H9 (cell line): ENCODE data around the gene FFAR1. TPM values are rescaled to one million over a fixed set of nuclear protein-coding genes. Genes with fewer than 3 reads are reported as not detected.

Source experiments
- DNase-seq: peaks from one replicate; pipeline ENCODE4 v3.0.0-alpha.2; 2017
- H2AFZ ChIP-seq: one replicate; pipeline ENCODE4 v1.6.1; 2013; ENCODE audit warnings: mild to moderate bottlenecking, low read length, control low read depth, moderate library complexity
- H2AK5ac ChIP-seq: 2 replicates; pipeline ENCODE4 v1.6.1; 2013; ENCODE audit warnings: low read length, control low read depth, mixed read lengths; ENCODE audit not compliant: insufficient read length
- H2BK120ac ChIP-seq: one replicate; pipeline ENCODE4 v1.6.1; 2013; ENCODE audit warnings: low read depth, mild to moderate bottlenecking, low read length, control low read depth, inconsistent platforms; ENCODE audit not compliant: poor library complexity, severe bottlenecking
- H2BK12ac ChIP-seq: 2 replicates; pipeline ENCODE4 v1.6.1; 2013; ENCODE audit warnings: low read length, control low read depth, mixed read lengths, low read depth; ENCODE audit not compliant: insufficient read length
- H2BK15ac ChIP-seq: 2 replicates; pipeline ENCODE4 v1.6.1; 2013; ENCODE audit warnings: low read depth, low read length, control low read depth
- H2BK20ac ChIP-seq: one replicate; pipeline ENCODE4 v1.6.1; 2013; ENCODE audit warnings: low read depth, mild to moderate bottlenecking, low read length, control low read depth, inconsistent platforms; ENCODE audit not compliant: poor library complexity, severe bottlenecking
- H2BK5ac ChIP-seq: 2 replicates; pipeline ENCODE4 v1.6.1; 2013; ENCODE audit warnings: low read length, control low read depth, mixed read lengths; ENCODE audit not compliant: insufficient read length
- H3K14ac ChIP-seq: 2 replicates; pipeline ENCODE4 v1.6.1; 2013; ENCODE audit warnings: low read length, control low read depth; ENCODE audit not compliant: insufficient read depth
- H3K18ac ChIP-seq: 2 replicates; pipeline ENCODE4 v1.6.1; 2013; ENCODE audit warnings: low read depth, mild to moderate bottlenecking, mixed read lengths, low read length, control low read depth; ENCODE audit not compliant: insufficient read length
- H3K23ac ChIP-seq: 2 replicates; pipeline ENCODE4 v1.6.1; 2013; ENCODE audit warnings: low read length, control low read depth, mixed read lengths, low read depth; ENCODE audit not compliant: insufficient read length
- H3K23me2 ChIP-seq: 2 replicates; pipeline ENCODE4 v1.6.1; 2013; ENCODE audit warnings: low read depth, mild to moderate bottlenecking, mixed read lengths, low read length, control low read depth; ENCODE audit not compliant: insufficient read length, poor library complexity, severe bottlenecking
- H3K27ac ChIP-seq: 2 replicates; pipeline ENCODE4 v1.5.1; 2013; ENCODE audit warnings: low read length, control low read depth, mixed read lengths, low read depth; ENCODE audit not compliant: insufficient read length
- H3K27me3 ChIP-seq: 2 replicates; pipeline ENCODE4 v1.6.1; 2013; ENCODE audit warnings: low read length, control low read depth, inconsistent platforms; ENCODE audit not compliant: insufficient read depth
- H3K4ac ChIP-seq: 2 replicates; pipeline ENCODE4 v1.6.1; 2013; ENCODE audit warnings: low read depth, mild to moderate bottlenecking, control low read depth, inconsistent platforms, low read length, moderate library complexity
- H3K4me1 ChIP-seq: 2 replicates; pipeline ENCODE4 v1.6.1; 2013; ENCODE audit warnings: low read length, control low read depth, inconsistent platforms; ENCODE audit not compliant: insufficient read depth
- H3K4me2 ChIP-seq: 2 replicates; pipeline ENCODE4 v1.6.1; 2013; ENCODE audit warnings: low read length, control low read depth, mixed read lengths; ENCODE audit not compliant: insufficient read length, insufficient read depth
- H3K56ac ChIP-seq: 2 replicates; pipeline ENCODE4 v1.6.1; 2013; ENCODE audit warnings: low read depth, mild to moderate bottlenecking, mixed read lengths, low read length, control low read depth; ENCODE audit not compliant: insufficient read length
- H3K79me1 ChIP-seq: 2 replicates; pipeline ENCODE4 v1.6.1; 2013; ENCODE audit warnings: low read depth, mild to moderate bottlenecking, moderate library complexity, low read length, control low read depth, inconsistent platforms; ENCODE audit not compliant: insufficient read depth, poor library complexity, severe bottlenecking
- H3K79me2 ChIP-seq: 2 replicates; pipeline ENCODE4 v1.6.1; 2013; ENCODE audit warnings: low read length, control low read depth, inconsistent platforms; ENCODE audit not compliant: insufficient read depth
- H3K9ac ChIP-seq: 2 replicates; pipeline ENCODE4 v1.6.1; 2013; ENCODE audit warnings: low read length, control low read depth, mixed read lengths; ENCODE audit not compliant: insufficient read length; ENCODE audit errors: extremely low read depth
- H3K9me3 ChIP-seq: one replicate; pipeline ENCODE4 v1.6.1; 2013; ENCODE audit warnings: low read depth, low read length, inconsistent platforms; ENCODE audit not compliant: control insufficient read depth
- H3T11ph ChIP-seq: one replicate; pipeline ENCODE4 v1.6.1; 2013; ENCODE audit warnings: mild to moderate bottlenecking, low read length, control low read depth, inconsistent platforms
- H4K20me1 ChIP-seq: one replicate; pipeline ENCODE4 v1.6.1; 2013; ENCODE audit not compliant: control insufficient read depth, insufficient read length, insufficient read depth
- H4K5ac ChIP-seq: 2 replicates; pipeline ENCODE4 v1.6.1; 2013; ENCODE audit warnings: low read depth, mild to moderate bottlenecking, mixed read lengths, low read length, control low read depth; ENCODE audit not compliant: insufficient read length
- H4K8ac ChIP-seq: replicated peaks from 2 replicates; pipeline ENCODE4 v1.6.1; 2013; ENCODE audit warnings: low read length, control low read depth, mixed read lengths, low read depth; ENCODE audit not compliant: insufficient read length
- H4K91ac ChIP-seq: 2 replicates; pipeline ENCODE4 v1.6.1; 2013; ENCODE audit warnings: low read depth, mild to moderate bottlenecking, moderate library complexity, mixed read lengths, low read length, control low read depth; ENCODE audit not compliant: insufficient read length
- H3K27ac Mint-ChIP-seq, 3 experiments: 2 replicates in 2 of 3; 3 replicates in 1 of 3; pipeline ENCODE4 v1.8.0; 2020 to 2021; ENCODE audit warnings: mixed read lengths in 3 of 3, mild to moderate bottlenecking in 1 of 3, moderate library complexity in 1 of 3
- H3K27me3 Mint-ChIP-seq: 2 replicates; pipeline ENCODE4 v1.8.0; 2021; ENCODE audit warnings: low read depth, mild to moderate bottlenecking, moderate library complexity, mixed read lengths
- H3K36me3 Mint-ChIP-seq, 3 experiments: 2 replicates in 2 of 3; 3 replicates in 1 of 3; pipeline ENCODE4 v1.8.0; 2020 to 2021; ENCODE audit warnings: low read depth in 3 of 3, mixed read lengths in 3 of 3; ENCODE audit not compliant: insufficient read depth in 1 of 3
- H3K4me1 Mint-ChIP-seq, 2 experiments: 2 replicates each; pipeline ENCODE4 v1.8.0; 2020; ENCODE audit warnings: mixed read lengths in 2 of 2
- H3K4me3 Mint-ChIP-seq, 2 experiments: 2 replicates in 1 of 2; 3 replicates in 1 of 2; pipeline ENCODE4 v1.8.0; 2020 to 2021; ENCODE audit warnings: mild to moderate bottlenecking in 2 of 2, mixed read lengths in 2 of 2, moderate library complexity in 1 of 2
- H3K9me3 Mint-ChIP-seq, 2 experiments: 2 replicates in 1 of 2; 3 replicates in 1 of 2; pipeline ENCODE4 v1.8.0; 2020; ENCODE audit warnings: mild to moderate bottlenecking in 2 of 2, mixed read lengths in 2 of 2, moderate library complexity in 1 of 2
- CTCF ChIP-seq: fragments of 200-600 bp; sonication (generic); conservative IDR thresholded peaks from 3 replicates; pipeline ENCODE4 v1.8.0; 2021; ENCODE audit warnings: antibody characterized with exemption, mild to moderate bottlenecking
- WGBS: extraction: QIAGEN DNeasy Blood & Tissue Kit; methylation state at CpG from one replicate; pipeline ENCODE4 v1.1.7; 2013; ENCODE audit warnings: missing lambda C conversion rate, low lambda C conversion rate, mixed read lengths; ENCODE audit not compliant: insufficient read length; ENCODE audit errors: extremely low coverage; 5-methylcytosine and 5-hydroxymethylcytosine counted together
- total RNA-seq: library from RNA; stranded (reverse); gene quantifications from 2 replicates; pipeline ENCODE4 v1.2.1, GENCODE V29; 2021

The FFAR1 gene
- total RNA-seq, 1 experiment from 2014 or later, result not detected

DNA sequence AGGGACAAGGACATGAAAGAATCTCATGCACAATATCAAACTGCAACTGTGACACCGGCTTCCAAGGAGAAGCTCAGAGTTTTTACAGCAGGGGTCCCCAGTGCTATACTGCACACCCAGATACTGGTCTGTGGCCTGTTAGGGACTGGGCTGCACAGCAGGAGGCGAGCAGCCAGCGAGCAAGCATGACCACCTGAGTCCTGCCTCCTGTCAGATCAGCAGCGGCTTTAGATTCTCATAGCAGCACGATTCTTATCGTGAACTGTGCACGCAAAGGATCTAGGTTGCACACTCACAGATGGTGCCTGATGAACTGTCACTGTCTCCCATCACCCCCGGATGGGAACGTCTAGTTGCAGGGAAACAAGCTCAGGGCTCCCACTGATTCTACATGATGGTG lies 31.8 kb upstream of the FFAR1 start:
- Histone ChIP-seq H4K20me1 (no peaks in the 10 kb centered on the region), H3K56ac (no peak overlapping the region), H3K4me1 (no peaks in the 10 kb centered on the region), H3K9ac (no peak overlapping the region), H3K23ac (no peak overlapping the region), H4K5ac (no peak overlapping the region), H2AK5ac (no peak overlapping the region), H2BK5ac (no peak overlapping the region), H3T11ph (no peak overlapping the region), H3K4me2 (no peak overlapping the region), H3K18ac (no peak overlapping the region), H2BK120ac (no peak overlapping the region), H3K4ac (no peak overlapping the region), H4K8ac (no peak overlapping the region), H2BK12ac (no peak overlapping the region), H4K91ac (no peak overlapping the region), H3K27ac (no peak overlapping the region), H3K27me3 (no peaks in the 10 kb centered on the region), H2AFZ (no peak overlapping the region), H3K79me2 (no peaks in the 10 kb centered on the region), H3K23me2 (no peaks in the 10 kb centered on the region), H3K79me1 (no peaks in the 10 kb centered on the region), H3K14ac (no peak overlapping the region), H3K9me3 (no peaks in the 10 kb centered on the region), H2BK15ac (no peak overlapping the region), H2BK20ac (no peak overlapping the region)
- Mint-ChIP-seq H3K27me3 (no peaks in the 10 kb centered on the region; the same call in 1 of the 2 replicates), H3K4me3 (no peak overlapping the region), H3K4me1 (no peaks in the 10 kb centered on the region), H3K9me3 (no peaks in the 10 kb centered on the region), H3K27ac (no peak overlapping the region), H3K36me3 (no peaks in the 10 kb centered on the region)
- WGBS, result no CpG with 5 or more reads among the region's 9 CpGs
- DNase-seq, result no peak
- no peak for TF ChIP-seq CTCF
